ENCODE results near the gene FBLN1.
A peak's percentile ranks its signal among the peaks of the same experiment; 100 is the strongest.
"Not testable (repeated sequence)": the region's sequence is repeated elsewhere in the genome, so short reads cannot be mapped to it uniquely, and the experiment has no call there.

Gene FBLN1

GRCh38 chr22:45548991-45549761 is 46.5 kb downstream of the FBLN1 start:
- no peak for DNase-seq

GRCh38 chr22:45549762-45550378 is 47.2 kb downstream of the FBLN1 start:
- no peak for DNase-seq

- DNase-seq, result no peak
Observed at GRCh38 chr22:45550416-45550815, 47.7 kb downstream of the FBLN1 start.

GRCh38 chr22:45550891-45551290 is 48.2 kb downstream of the FBLN1 start:
- DNase-seq, result no peak

GRCh38 chr22:45551310-45552016 is 48.8 kb downstream of the FBLN1 start:
- no peak for DNase-seq

- no peak for DNase-seq
Observed at GRCh38 chr22:45552017-45552411, 49.3 kb downstream of the FBLN1 start.

- no peak for DNase-seq
Observed at GRCh38 chr22:45552580-45553350, 50.1 kb downstream of the FBLN1 start.

GRCh38 chr22:45553351-45554039 is 50.8 kb downstream of the FBLN1 start:
- peak; percentile 16 to 38 for DNase-seq

GRCh38 chr22:45554040-45554406 is 51.3 kb downstream of the FBLN1 start:
- no peak for DNase-seq

GRCh38 chr22:45554861-45555260 is 52.2 kb downstream of the FBLN1 start:
- no peak for DNase-seq

- DNase-seq, result not testable (repeated sequence)
Observed at GRCh38 chr22:45557926-45558325, 55.2 kb downstream of the FBLN1 start.

GRCh38 chr22:45560092-45560491 is 57.4 kb downstream of the FBLN1 start:
- DNase-seq, result not testable (repeated sequence)

- DNase-seq, result not testable (repeated sequence)
Observed at GRCh38 chr22:45560761-45561160, 58.1 kb downstream of the FBLN1 start.

- no peak for DNase-seq
Observed at GRCh38 chr22:45562102-45562501, 59.4 kb downstream of the FBLN1 start.

GRCh38 chr22:45562537-45563361 is 60.1 kb downstream of the FBLN1 start:
- DNase-seq, result no peak

GRCh38 chr22:45563362-45564040 is 60.8 kb downstream of the FBLN1 start:
- no peak for DNase-seq

GRCh38 chr22:45564349-45565030 is 61.8 kb downstream of the FBLN1 start:
- no peak for DNase-seq

- no peak for DNase-seq
Observed at GRCh38 chr22:45565171-45565570, 62.5 kb downstream of the FBLN1 start.

GRCh38 chr22:45565973-45566372 is 63.3 kb downstream of the FBLN1 start:
- no peak for DNase-seq

GRCh38 chr22:45568213-45568612 is 65.5 kb downstream of the FBLN1 start:
- no peak for DNase-seq
